Activated CD8-positive, alpha-beta memory T cell treated with anti-CD3 and anti-CD28 coated beads, Interleukin-2, amount 50 U/mL, for 24 hours (primary cell): ENCODE data around the gene ABCC8.

Experiments used
- DNase-seq: peaks from one replicate; pipeline ENCODE4 v3.0.0-alpha.2; 2020; ENCODE audit errors: extremely low read depth

The ABCC8 gene

DNA sequence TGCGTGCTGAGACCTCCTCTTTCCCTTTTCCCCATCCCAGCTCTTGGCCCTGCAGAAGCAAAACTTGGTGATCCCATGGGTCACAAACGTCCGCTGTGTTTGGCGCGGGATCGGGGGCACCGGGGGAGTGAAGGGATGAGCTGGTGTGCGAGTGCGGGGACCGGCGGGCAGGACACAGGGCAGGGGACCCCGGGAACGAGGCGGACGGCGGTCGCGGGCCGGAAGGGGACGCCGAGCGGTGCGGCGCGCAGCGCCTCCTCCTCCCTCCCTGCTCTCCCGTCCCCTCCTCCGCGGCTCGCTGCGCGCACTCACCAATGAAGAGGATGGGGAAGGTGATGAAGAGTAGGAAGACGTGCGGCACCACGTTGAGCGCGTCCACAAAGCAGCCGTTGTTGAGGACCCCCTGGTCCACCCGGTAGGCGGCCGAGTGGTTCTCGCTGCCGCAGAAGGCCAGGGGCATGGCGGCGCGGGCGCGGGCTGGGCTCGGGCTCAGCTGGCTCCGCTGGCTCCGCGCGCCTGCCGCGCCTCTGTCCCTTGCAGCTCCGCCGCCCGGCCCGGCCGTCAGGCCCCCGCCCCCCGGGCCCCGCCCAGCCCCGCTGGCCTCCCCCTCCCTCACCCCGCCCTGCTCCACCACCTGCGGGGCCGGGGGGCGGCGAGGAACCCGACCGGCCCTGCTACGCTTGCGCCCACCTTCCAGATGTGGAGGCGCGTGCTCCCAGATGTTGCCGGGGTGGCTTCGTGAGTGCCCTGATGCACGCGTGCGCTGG lies at the start of gene ABCC8:
Gene ABCC8, minus strand, starts transcription at position 529 of the 767 bp plus-strand sequence. Its CDS starts 69 bp downstream, at position 460.
- DNase-seq = no peak

DNA sequence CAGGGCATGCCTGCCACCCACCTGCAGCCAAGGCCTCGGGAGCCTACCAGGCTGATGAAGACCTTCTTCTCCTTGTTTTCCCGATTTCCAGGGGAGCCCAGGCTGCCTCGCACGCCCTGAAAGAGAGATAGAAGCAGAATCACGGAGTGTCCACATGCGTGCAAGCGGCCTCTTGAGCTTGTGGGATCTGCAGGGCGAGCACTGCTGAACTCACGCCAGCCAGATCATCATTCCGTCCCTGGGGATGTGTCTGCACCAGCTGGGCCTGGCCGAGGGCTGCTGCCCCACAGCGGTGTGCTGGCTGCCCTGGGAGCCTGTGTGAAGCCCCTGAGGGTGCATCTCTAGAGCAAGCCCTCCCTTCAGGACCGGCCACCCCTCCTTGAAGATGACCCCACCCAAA lies 49.7 kb upstream of the ABCC8 start:
- no peak for DNase-seq

DNA sequence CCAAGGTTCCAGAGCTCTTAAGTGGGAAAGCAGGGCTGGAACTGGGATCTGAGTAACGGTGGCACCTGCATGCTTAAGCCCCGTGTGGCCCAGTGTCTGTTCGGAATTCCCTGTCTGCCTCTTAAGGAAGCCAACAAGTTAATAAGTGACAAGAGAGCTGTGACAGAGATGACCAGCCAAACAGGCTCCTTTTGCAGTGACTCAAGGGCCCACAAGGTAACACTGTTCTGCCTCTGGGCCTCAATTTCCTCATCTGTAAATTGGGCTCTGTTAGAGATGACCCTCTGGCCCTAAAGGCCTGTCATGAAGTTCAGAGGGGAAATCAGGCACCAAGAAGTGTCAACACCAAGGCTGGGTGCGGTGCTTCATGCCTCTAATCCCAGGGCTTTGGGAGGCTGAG lies 48.9 kb upstream of the ABCC8 start:
- no peak for DNase-seq

DNA sequence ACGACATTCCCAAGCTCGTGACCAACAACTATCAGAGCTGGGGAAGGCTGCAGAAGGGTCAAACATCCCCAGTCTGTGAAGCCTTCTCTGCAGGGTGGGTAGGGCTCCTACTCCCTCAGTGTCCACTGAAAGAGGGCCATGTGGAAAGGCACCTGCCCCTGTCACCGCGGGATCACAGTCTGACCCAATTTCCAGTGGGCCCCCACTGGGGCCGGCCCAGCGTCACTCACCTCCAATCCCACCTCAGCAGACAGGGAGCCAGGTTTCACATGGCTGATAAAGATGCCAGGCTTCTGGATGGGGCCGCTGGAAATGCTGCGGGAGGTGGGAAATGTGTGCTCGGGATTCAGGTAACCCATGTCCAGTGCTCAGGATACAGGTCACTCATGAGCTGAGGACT lies 47.6 kb upstream of the ABCC8 start:
- no peak for DNase-seq

DNA sequence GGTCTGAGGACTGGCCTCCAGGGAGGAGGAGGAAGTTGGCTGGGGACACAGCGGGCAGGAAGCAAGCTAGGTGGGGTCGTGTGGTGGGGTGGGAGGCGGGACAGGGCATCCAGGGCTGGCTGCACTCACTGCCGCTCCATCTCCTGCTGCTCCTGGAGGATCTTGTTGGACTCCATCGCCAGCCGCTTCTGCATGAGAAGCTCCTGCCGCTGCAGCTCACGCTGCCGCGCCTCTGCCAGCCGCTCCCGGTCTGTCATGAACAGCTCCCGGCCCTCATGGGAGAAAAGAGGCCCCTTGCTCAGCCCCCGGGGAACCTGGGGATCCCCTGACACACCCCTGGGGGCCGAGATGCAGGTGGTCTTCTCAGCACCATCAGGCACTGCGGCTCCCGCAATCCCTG lies 46.0 kb upstream of the ABCC8 start:
- DNase-seq = no peak

DNA sequence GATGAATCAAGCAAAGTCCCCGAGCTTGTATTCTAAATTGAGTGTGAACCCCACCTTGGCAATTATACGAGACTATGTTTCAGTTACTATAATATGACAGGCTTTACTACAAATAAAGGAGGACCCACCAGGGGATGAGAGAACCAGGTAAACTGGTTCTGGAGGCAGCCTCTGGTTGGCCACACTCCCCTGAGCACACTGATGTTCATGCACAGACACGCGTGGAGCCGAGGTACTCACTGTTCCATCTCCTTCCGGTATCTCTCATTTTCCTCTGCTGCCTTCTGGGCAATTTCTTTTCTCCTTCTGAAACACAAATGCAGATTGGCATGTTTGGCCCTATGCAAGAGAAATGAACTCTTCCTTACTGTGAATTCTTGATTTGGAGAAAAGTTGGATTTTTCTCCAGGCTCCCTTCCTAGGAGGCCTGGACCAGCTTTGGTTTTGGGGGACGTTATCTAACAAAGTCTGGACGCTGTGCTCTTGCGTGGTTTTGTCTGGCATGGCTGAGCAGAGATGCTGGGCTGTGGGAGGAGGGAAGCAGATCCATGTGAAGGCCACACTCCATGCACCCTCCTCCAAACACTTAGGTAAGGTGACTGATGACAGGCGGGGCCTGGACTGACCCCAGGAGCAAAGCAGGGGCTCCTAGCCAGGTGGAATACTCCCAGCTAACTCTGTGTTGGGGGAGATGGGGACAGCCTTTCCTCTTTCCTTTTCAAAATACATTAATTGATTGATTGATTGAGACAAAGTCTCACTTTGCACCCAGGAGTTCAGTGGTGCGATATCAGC lies 44.7 kb upstream of the ABCC8 start:
- DNase-seq = no peak

DNA sequence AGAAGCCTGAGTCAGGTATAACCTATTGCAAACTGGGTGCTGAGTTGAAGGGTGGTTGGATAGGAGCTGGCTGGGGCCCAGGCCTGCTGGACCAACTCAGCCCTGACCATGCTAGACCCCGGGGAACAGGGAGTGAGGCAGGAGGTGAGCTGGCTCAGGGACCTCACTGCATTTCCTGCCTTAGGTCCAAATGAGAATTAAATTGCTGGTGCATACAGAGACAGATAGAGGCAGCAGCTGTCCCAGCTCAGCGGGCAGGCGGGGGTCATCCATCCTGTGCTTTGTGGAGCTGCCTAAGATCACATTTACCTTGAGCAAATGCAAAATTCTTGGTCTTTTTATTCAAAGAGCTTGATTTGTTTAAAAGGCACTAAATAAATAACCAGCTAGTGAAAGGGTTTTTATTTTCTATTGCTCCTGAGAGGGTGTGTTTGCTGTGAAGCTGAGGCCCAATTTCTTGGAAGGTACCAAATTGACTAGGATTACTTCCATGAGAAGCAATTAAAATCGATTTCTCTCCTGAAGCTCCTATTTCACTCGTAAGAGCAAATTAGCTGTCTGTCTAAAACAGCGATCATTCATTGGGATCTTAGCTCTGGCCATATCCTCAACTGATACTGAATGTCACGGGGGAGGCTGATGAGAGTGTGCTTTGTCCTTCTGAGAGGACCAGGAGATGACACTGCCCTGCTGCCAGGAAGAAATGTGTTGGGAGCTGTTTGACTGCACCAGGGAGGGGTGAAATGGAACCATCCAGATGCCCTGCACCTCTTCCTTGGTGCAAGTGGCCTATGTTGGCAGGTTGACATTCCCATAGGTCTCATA lies 42.6 kb upstream of the ABCC8 start:
- DNase-seq = no peak

DNA sequence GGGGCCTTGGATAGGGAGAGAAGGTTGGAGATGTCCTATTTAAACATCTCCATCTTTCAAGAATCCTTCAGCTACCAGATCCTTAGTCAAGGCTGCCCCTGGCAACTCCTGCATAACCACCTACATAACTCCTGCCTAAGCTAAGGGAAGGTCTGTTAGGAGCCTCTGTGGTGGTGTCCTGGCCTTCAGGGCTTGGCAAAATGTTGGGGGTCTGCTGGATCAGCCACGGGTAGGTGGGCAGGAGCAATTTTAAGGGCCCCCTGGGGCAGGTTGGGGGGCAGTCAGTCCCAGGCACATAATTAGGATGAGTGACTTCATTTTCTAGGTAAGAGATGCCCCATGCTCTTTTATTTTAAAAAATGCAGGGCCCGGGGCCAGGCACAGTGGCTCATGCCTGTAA lies 41.7 kb upstream of the ABCC8 start:
- no peak for DNase-seq

DNA sequence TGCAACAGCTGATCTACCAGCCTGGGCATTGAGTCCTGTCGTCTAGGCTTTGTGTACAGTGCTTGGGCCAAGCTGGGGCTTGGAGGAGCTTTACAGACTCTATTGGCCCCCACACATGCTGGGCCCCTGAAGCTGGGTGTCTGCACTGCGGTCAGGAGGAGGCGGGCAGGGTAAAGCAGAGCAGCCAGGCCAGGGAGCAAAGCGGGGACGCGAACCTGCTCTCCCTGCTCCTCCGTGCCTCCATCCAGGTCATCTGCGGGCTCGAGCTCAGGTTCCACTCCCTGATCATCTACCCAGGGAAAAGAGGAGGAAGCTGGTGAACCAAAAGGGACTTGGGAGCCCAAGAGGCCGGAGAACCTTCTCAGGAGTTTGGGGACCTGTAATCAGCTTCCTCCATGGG lies 40.5 kb upstream of the ABCC8 start:
- no peak for DNase-seq

DNA sequence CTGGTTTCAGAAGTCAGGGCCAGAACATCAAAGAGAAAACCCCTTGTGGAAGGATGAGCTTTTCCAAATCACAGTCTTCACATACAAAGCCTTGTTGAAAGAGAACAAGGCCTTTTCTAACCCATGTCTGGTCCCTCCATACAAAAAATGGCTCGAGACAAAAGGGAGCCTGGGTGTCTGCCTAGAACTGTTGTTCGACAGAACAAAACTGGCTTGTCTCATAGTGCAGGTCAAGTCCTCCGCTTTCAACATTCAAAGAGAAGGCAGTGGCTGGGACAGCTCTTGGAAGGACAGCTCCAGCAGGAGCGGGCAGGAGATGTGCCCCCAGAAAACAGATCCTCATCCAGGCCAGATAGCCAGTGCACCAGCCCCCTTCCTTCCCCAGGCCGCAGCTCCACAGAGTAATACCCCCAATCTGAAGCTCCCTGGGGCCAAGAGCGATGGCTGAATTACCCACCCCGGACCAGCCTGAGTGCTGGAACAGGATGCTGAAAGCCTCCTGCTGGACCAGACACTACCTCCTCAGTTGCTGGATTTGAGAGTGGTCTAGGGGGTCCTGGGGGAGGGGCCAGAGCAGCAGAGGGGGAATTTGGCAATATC lies 40.0 kb upstream of the ABCC8 start:
- no peak for DNase-seq

DNA sequence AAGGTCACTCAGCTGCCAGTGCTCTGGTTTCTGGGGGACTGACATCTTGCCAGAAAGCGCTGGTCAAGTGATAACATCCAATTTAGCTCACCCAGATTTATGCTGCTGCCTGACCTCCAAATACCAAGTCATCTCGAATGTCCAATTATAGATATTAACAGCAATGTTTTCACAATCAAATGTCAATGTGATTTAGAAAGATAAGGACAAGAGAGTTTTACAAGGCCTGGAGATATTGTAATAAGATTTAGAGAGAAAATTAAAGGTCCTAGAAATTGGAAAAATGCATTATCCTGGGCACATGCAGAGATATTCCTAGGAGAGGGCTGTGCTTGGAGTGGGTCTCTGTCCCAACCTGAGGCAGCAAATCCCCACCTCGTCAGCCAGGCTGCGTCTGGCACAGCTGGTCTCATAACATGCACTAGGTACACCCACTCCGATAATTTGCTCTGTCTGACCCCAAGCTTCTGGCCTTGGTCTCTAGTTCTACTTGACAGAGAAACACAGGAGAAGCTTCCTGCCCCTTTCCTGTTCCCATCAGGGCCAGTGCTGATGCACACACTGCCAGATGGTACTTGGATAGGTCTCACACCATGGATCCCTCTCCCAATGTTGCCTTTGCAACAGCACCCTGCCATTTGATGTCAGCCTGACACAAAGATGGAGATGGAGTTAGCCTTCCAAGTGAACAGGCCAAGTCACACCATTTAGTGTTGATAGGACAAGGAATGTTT lies 39.0 kb upstream of the ABCC8 start:
- DNase-seq = no peak

DNA sequence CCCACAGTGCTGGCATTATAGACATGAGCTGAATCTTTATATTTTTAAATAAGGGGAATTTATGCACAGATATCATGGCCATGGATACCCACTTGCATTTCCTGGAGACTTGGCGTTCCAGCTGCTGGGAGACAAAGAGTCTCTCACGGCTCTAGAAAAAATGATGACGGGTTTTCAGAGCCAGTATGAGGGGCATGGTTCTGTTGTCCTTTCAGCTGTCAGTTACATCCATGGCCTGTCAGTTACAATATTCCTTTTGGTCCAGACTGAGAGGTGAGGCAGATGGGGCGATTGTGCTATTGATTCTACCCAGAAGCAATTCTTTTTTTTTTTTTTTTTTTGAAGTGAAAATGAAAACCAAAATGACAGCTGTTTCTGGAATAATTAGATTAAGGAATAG lies 37.8 kb upstream of the ABCC8 start:
- no peak for DNase-seq

DNA sequence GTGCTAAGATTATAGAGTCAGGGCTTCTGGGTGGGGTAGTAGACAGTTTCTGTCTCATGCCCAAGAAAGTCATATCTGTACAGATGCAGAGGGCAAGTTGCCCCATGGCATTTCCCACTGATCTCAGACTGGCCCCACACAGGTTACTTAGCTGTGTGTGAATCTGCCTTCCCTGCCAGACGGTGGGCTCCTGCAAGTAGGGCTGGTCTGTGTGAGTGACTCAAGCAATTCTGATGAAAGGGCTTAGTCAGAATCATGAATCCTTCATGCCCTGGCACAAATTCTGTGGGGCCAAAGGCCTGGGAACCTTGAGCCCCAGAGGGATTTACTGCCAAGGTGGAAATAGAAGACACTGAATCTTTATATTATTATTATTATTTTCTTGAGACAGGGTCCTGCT lies 37.2 kb upstream of the ABCC8 start:
- no peak for DNase-seq

DNA sequence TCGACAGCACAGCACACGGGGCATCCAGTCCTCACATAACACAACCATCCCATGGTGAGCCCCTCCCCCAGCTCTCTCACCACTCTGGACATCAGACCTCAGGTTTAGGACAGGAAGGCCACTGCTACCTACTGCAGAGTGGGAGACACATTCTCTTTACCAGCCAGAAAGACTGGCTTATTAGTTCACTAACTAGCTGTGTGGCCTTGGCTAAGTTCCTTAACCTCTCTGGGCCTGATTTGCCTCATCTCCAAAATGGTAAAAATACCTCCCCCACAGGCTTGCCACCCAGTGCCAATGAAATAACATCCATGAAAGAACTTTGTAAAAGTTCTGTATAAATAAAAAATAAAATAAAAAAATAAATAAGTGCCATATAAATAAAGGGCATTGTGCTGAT lies 35.5 kb upstream of the ABCC8 start:
- no peak for DNase-seq

DNA sequence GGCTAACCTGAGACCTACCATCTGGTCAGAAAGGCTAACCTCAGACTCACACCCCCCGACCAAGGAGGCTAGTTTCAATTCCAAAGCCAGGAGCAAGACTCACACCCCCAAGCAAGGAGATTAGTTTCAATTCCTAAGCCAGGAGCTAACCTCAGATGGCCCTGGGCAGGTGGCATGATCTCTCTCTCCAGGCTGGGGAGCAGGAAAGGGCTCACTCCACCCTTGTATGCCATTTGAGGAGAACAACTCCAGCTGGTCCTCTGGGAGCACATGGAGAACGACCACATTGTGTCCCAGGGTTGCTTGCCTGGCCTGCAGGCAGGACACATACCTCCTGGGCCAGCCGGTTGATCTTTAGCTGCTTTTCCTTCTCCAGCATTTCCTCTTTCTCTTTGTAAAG lies 34.9 kb upstream of the ABCC8 start:
- DNase-seq = no peak

DNA sequence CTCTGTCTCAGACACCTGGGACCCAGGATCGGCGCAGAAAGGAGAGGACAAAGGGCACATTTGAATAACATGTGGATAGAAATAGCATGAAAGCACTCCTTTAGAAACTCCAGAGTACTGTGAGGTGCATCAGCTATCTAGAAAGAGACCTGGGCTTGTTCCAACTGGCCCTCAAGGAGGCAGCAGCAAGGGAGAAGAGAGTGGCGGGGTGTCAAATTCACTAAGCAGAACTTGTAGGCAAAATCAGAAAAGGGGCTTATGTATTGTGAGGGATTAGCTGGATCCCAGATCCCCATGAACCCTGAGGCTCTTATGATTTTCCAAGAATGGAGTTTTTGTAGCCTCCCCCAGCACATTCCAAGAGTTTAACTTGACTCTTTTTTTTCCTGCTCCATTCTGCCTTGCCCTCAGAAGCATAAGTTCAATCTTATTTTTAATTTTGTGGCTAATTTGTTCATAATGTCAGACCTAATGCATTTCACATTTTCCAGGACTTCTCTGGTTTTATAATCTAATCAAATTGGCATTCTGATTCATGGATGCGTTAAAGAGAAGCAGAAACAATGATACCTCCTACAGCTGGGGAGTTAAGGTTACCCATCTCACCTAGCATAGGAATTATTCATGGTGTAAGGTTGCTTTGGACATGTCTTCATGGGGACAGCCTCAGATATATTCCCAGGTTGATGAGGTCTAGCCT lies 34.0 kb upstream of the ABCC8 start:
- DNase-seq = no peak

DNA sequence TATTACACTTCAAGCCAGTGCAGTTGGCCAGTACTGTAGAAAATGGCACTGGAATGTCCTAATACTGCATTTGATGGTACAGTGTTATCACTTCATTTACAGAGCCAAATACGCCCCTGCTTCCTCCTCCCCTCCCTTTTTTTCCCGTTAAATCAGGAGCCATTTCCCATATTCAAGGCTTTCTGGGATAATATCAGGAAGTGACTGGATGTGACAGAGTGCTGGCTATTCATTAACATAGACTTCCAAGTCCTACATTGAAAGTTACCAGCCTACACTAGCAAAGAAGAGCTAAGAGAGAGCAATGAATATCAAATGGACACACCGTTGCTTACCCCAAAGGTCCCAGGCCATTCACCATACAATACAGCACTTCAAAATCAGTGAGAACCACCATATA lies 32.1 kb upstream of the ABCC8 start:
- DNase-seq = no peak

DNA sequence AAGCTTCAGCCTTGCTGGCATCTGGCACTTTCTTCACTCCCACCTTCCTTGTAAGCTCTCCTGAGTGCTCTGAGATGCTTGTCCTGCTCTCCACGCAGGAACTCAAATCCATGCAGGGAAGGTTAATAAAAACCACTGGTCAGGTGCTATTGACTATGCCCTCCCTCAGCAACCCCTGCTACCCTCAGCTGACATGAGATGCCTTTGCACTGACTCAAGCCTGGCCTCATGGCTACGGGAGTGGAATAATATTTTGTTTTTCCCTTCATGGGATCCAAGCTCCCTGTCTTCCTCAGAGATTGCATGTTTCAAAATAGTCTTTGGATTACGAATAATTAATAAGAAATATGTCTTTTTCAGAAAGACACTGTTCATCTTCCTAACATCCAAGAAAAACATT lies 31.7 kb upstream of the ABCC8 start:
- no peak for DNase-seq

DNA sequence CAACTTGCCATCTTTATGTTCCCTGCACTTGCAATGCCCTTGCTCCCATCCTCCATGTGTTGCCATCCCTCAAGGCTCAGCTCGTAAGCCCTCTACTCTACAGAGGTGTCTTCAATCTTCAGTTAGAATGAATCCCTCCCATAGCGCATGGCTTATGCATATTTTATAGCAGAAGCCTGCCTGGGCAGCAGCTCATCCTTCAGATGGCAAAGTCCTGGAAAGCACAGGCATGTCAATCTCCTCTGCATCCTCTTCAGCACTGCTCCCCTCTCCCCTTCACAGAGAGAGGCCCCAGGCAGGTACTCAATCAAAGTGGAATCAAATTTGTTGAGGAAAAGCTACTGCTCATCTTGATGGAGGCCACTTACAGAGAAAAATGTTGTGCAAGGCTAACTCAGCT lies 31.1 kb upstream of the ABCC8 start:
- no peak for DNase-seq

DNA sequence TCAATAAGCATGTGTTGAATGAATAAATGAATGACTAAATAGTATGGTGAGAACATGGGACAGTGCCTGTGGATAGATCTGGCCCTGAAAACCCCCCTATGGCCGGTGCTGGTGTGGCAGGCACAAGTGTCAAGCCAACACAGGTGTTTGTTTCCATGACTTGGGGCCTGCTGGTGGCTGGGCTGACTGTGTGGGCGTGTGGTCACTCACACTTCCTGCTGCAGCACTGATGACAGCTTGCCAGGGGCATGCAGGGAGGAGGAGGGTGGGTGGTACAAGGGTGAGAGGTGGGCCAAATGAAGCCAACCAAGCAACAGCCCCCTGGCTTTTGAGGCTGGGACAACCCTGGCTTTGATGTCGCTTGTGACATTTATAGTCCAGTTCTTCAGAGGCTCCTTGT lies 30.3 kb upstream of the ABCC8 start:
- no peak for DNase-seq

DNA sequence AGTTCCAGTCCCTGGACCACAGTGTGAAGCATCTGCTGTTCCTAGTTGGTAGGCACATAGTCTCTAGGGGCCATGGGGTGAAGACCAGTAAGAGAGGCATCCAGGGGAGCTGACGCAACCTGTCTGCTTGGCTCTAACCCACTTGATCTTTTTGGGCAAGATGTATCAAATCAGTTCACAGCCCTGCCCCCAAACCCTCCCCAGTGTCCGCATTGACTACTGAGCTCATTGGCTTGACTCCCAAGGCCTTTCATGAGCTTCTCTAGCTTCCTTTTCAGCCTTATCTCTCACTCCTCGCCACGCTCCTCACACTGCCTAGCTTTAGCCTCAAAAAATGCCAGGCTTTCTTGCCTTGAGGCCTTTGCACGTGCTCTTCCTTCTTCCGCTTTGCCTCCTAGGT lies 29.7 kb upstream of the ABCC8 start:
- no peak for DNase-seq
